ENCODE results near the gene TGFBR1. TPM values are rescaled to one million over a fixed set of nuclear protein-coding genes. Genes with fewer than 3 reads are reported as not detected.

The TGFBR1 gene
- total RNA-seq, 1 experiment from 2014 or later = 17.9 TPM

DNA sequence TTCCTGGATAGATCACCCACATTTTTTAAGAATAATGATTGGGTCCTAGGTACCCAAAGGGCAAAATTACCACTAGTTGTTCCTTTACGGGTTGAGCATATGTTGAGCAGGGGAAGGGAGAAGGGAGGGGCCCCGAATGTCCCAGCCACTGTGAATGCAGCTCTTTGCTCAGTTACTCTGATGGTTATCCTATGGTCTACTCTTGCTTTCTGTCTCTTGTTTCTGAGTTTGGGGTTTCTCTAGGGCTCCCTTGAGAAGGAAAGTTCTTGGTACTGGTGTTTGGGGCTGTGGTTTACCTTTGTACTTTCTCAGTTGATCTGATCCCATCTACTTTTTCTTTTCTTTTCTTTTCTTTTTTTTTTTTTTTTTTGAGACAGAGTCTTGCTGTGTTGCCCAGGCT lies 61.2 kb downstream of the TGFBR1 start:
- no peak overlapping the region for H3K4me3 ChIP-seq (ENCODE audit: low read length)
- H3K9me2 ChIP-seq (replicated peaks; ENCODE audit: insufficient read depth, low read length) = no peaks in the 10 kb centered on the region
- no peaks in the 10 kb centered on the region for H3K27me3 ChIP-seq (ENCODE audit: low read length)
- no peak overlapping the region for H3K4me2 ChIP-seq (ENCODE audit: low read depth, low read length, poor library complexity, severe bottlenecking)
- H3K36me3 ChIP-seq (ENCODE audit: insufficient read depth, low read length) = no peaks in the 10 kb centered on the region
- H3K79me2 ChIP-seq (ENCODE audit: low read length) = no peaks in the 10 kb centered on the region
- no peaks in the 10 kb centered on the region for H3K4me1 ChIP-seq (ENCODE audit: low read length)
- H2AFZ ChIP-seq (ENCODE audit: low read length) = no peak overlapping the region
- H4K20me1 ChIP-seq (ENCODE audit: insufficient read depth, low read depth, low read length) = no peaks in the 10 kb centered on the region
- no peak overlapping the region for H3K27ac ChIP-seq (ENCODE audit: low read length)
- H3K9me3 ChIP-seq (ENCODE audit: low read length) = no peaks in the 10 kb centered on the region
- H3K9ac ChIP-seq (ENCODE audit: low read length) = no peak overlapping the region
- DNase-seq = no peak

DNA sequence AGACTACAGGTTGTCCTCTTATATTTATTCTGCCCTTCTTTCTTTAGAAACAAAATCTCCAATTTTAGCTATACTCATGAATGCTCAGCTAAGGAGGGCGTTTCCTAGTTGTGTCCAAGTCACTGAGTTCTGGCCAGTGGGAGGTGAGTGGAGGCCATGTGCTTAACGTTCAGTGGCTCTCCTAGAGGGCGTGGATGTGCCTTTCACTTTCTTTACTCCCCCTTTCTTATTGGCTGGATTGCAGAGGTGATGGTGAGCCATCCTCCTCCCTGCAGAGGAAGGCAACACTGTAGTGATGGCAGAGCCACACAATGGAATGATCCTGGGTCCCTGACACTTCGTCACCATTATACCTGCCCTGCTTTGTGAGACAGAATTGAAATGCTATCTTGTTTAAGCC lies 62.2 kb downstream of the TGFBR1 start:
- Histone ChIP-seq H3K9ac (ENCODE audit: low read length) (no peak overlapping the region), H3K9me3 (ENCODE audit: low read length) (no peaks in the 10 kb centered on the region), H3K4me1 (ENCODE audit: low read length) (no peaks in the 10 kb centered on the region), H3K4me3 (ENCODE audit: low read length) (no peak overlapping the region), H3K27ac (ENCODE audit: low read length) (no peak overlapping the region), H3K79me2 (ENCODE audit: low read length) (no peaks in the 10 kb centered on the region), H3K27me3 (ENCODE audit: low read length) (no peaks in the 10 kb centered on the region), H2AFZ (ENCODE audit: low read length) (no peak overlapping the region), H3K9me2 (replicated peaks; ENCODE audit: insufficient read depth, low read length) (no peaks in the 10 kb centered on the region), H4K20me1 (ENCODE audit: insufficient read depth, low read depth, low read length) (no peaks in the 10 kb centered on the region), H3K4me2 (ENCODE audit: low read depth, low read length, poor library complexity, severe bottlenecking) (no peak overlapping the region), H3K36me3 (ENCODE audit: insufficient read depth, low read length) (no peaks in the 10 kb centered on the region)
- DNase-seq = peak; percentile 48

DNA sequence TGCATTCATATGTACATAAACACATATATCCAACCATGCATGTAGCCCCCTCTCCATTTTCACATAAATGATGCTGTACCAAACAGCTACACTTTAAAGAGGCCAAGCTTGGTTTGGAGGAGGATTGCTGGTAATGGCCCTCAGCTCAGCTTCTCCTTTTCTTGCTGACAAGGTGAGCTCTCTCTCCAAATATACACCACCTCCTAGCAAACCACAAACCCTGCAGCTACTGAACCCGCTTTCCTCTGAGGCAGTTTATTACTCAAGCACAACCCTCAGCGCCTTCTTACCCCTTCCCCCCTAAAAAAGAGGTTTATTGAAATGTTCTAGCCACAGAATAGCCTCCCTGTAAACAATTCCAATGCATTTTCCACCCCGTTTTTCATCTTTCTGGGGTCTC lies 62.8 kb downstream of the TGFBR1 start:
- Histone ChIP-seq H3K27ac (ENCODE audit: low read length) (no peak overlapping the region), H3K79me2 (ENCODE audit: low read length) (no peaks in the 10 kb centered on the region), H3K9ac (ENCODE audit: low read length) (no peak overlapping the region), H3K4me2 (ENCODE audit: low read depth, low read length, poor library complexity, severe bottlenecking) (no peak overlapping the region), H3K27me3 (ENCODE audit: low read length) (no peaks in the 10 kb centered on the region), H3K9me3 (ENCODE audit: low read length) (no peaks in the 10 kb centered on the region), H2AFZ (ENCODE audit: low read length) (no peak overlapping the region), H3K9me2 (replicated peaks; ENCODE audit: insufficient read depth, low read length) (no peaks in the 10 kb centered on the region), H4K20me1 (ENCODE audit: insufficient read depth, low read depth, low read length) (no peaks in the 10 kb centered on the region), H3K4me3 (ENCODE audit: low read length) (no peak overlapping the region), H3K36me3 (ENCODE audit: insufficient read depth, low read length) (no peaks in the 10 kb centered on the region), H3K4me1 (ENCODE audit: low read length) (no peaks in the 10 kb centered on the region)
- no peak for DNase-seq

DNA sequence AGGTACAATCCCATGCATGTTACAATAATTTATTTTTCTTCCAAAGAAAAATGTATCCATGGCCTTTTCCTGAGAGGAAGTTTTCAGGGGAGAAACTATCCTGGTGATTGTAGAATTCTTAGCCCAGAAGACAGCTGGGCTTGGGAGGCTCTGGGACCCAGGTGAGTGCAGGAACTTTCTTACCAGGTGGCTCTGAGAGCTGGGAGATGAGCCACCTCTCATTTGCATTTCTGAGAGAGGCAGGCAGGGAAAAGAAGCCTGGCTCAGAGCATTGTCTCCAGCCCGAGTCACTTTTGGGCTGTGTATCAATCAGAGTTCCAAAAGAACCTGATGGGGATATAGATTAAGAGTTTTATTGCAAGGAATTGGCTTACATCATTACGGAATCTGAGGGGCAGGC lies 64.2 kb downstream of the TGFBR1 start:
- no peak overlapping the region for H2AFZ ChIP-seq (ENCODE audit: low read length)
- no peak overlapping the region for H3K4me2 ChIP-seq (ENCODE audit: low read depth, low read length, poor library complexity, severe bottlenecking)
- no peaks in the 10 kb centered on the region for H3K9me2 ChIP-seq (replicated peaks; ENCODE audit: insufficient read depth, low read length)
- no peak overlapping the region for H3K4me3 ChIP-seq (ENCODE audit: low read length)
- no peaks in the 10 kb centered on the region for H3K36me3 ChIP-seq (ENCODE audit: insufficient read depth, low read length)
- no peak overlapping the region for H3K27ac ChIP-seq (ENCODE audit: low read length)
- H3K79me2 ChIP-seq (ENCODE audit: low read length) = no peaks in the 10 kb centered on the region
- no peak for DNase-seq
- H3K9ac ChIP-seq (ENCODE audit: low read length) = no peak overlapping the region
- H3K27me3 ChIP-seq (ENCODE audit: low read length) = no peaks in the 10 kb centered on the region
- no peaks in the 10 kb centered on the region for H4K20me1 ChIP-seq (ENCODE audit: insufficient read depth, low read depth, low read length)
- no peaks in the 10 kb centered on the region for H3K4me1 ChIP-seq (ENCODE audit: low read length)
- no peaks in the 10 kb centered on the region for H3K9me3 ChIP-seq (ENCODE audit: low read length)

DNA sequence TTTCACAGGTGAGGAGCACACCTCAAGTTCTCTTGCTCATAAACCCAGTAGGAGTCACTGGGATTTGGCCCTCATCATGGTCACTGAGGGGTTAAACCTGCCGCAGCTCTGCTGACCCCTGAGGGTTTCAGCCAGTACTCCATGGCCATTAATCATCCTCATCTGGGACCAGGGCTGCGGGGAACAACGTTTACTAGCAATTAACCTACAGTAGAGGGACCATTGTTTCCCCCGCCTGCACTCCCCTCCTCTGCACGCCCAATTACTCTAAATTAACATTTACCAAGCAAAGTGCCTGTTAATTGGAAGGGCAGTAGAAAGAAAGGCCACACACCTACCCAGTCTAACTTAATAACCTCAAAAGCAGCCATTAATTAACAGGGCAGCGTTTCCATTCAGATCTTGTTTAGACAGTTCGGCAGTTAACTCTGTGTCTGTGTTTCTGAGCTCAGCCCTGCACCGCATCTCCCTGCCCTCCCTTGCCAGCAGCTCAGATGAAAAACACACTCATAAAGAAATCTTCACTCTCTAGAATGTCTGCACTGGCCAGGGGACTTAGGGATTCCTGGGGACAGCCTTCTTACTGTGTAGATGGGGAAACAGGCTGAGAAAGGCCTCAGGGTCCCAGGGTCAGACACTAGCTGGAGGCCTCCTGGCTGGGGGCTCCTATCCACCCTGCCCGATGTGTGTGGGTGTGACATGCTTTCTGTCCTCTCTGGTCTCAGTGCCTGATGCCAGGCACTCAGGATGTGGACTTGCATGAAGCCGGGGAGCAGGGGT lies 65.3 kb downstream of the TGFBR1 start:
- no peak overlapping the region for H3K4me2 ChIP-seq (ENCODE audit: low read depth, low read length, poor library complexity, severe bottlenecking)
- no peaks in the 10 kb centered on the region for H3K9me2 ChIP-seq (replicated peaks; ENCODE audit: insufficient read depth, low read length)
- DNase-seq = no peak
- no peak overlapping the region for H2AFZ ChIP-seq (ENCODE audit: low read length)
- no peak overlapping the region for H3K27ac ChIP-seq (ENCODE audit: low read length)
- no peaks in the 10 kb centered on the region for H3K79me2 ChIP-seq (ENCODE audit: low read length)
- no peak overlapping the region for H3K4me3 ChIP-seq (ENCODE audit: low read length)
- H3K9me3 ChIP-seq (ENCODE audit: low read length) = no peaks in the 10 kb centered on the region
- H3K4me1 ChIP-seq (ENCODE audit: low read length) = no peaks in the 10 kb centered on the region
- H3K9ac ChIP-seq (ENCODE audit: low read length) = no peak overlapping the region
- no peaks in the 10 kb centered on the region for H3K27me3 ChIP-seq (ENCODE audit: low read length)
- no peaks in the 10 kb centered on the region for H3K36me3 ChIP-seq (ENCODE audit: insufficient read depth, low read length)
- no peaks in the 10 kb centered on the region for H4K20me1 ChIP-seq (ENCODE audit: insufficient read depth, low read depth, low read length)

DNA sequence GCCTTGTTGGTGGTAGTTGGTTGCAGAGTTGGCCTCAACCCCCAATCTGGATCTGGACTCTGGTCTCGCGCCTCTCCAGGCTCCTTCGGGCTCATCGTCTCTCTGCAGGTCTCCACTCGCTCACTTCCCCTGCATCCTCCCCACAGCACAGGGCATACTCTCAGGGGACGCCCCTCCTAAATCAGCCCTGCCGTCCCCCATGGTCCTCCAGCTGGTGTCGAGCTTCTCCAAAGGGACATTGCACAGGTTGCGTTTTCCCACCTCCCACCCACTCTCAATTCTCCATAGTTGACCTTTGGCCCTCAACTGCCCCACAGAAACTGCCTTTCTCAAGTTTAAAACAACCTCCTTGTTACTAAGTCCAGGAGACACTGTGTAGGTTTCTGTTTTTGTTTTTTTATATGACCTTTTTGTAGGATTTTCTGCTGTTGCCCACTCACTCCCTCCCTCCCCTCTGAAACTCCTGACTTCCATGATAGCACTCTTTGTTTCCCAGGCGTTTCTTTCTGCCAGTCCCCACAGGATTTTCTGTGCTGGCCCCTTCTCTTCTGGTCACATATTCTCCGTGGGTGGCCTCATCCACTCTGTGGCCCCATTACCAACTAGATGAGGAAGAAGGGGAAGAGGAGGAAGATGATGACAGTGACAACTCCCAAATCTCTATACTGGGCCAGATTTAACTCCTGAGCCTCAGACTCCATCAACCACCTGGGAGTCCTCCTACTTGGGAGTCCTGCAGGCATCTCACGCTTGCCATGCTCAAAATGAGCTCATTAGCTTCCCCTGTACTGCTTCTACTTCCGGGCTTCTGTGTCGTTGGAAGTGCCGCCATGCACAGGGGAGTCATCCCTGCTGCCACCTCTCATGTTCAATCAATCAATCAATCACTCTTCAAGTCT lies 66.6 kb downstream of the TGFBR1 start:
- no peaks in the 10 kb centered on the region for H3K36me3 ChIP-seq (ENCODE audit: insufficient read depth, low read length)
- no peaks in the 10 kb centered on the region for H3K79me2 ChIP-seq (ENCODE audit: low read length)
- no peak overlapping the region for H3K27ac ChIP-seq (ENCODE audit: low read length)
- no peaks in the 10 kb centered on the region for H3K27me3 ChIP-seq (ENCODE audit: low read length)
- DNase-seq = no peak
- H3K9ac ChIP-seq (ENCODE audit: low read length) = no peak overlapping the region
- no peak overlapping the region for H3K4me2 ChIP-seq (ENCODE audit: low read depth, low read length, poor library complexity, severe bottlenecking)
- H3K4me1 ChIP-seq (ENCODE audit: low read length) = no peaks in the 10 kb centered on the region
- H3K4me3 ChIP-seq (ENCODE audit: low read length) = no peak overlapping the region
- no peaks in the 10 kb centered on the region for H3K9me2 ChIP-seq (replicated peaks; ENCODE audit: insufficient read depth, low read length)
- H4K20me1 ChIP-seq (ENCODE audit: insufficient read depth, low read depth, low read length) = no peaks in the 10 kb centered on the region
- no peak overlapping the region for H2AFZ ChIP-seq (ENCODE audit: low read length)
- no peaks in the 10 kb centered on the region for H3K9me3 ChIP-seq (ENCODE audit: low read length)

DNA sequence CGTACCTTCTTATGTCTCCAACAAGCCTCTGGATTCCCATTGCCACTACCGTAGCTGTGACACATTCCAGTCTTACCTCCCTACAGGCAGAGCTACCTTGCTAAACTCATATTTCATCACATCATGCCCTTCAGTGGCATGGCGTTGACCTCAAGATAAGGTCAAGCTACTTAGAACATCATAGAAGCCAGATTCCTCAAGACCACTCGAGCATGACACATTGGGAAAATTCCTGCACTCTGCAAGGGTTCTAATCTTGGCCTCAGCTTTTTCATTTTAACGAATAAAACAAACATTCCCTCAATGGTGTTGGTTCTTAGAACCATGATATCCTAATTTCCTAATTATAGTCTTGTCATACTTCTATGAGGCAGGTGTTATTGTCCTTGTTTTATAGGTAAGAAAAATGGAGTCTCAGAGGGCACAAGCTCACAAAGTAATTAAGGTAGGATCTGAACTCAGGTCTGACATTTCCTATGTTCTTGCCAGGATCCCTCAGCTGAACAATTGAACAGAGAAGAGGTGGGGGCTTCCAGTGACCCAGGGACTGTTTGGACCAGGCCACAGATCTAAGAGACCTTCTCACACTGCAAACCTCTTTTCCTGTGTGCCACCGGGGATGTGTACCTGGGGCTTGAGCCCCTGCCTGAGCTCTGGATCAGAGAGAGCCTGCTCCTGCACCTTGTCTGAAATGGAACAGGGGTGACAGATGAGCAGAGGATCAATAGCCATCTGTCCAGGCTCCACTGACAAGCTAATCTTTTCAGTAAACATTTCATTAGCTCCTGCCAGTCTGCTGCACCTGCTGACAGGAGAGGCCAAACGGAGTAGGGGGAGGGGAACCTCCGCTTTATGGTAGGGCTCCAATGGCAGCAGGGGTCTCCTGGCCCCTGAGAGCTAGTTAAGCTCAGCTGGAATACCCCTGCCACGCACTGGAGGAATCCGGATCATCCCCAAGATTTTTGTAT lies 67.5 kb downstream of the TGFBR1 start:
- H3K79me2 ChIP-seq (ENCODE audit: low read length) = no peaks in the 10 kb centered on the region
- no peak overlapping the region for H2AFZ ChIP-seq (ENCODE audit: low read length)
- H3K27me3 ChIP-seq (ENCODE audit: low read length) = no peaks in the 10 kb centered on the region
- no peaks in the 10 kb centered on the region for H3K9me2 ChIP-seq (replicated peaks; ENCODE audit: insufficient read depth, low read length)
- no peaks in the 10 kb centered on the region for H3K4me1 ChIP-seq (ENCODE audit: low read length)
- no peak for DNase-seq
- no peak overlapping the region for H3K4me3 ChIP-seq (ENCODE audit: low read length)
- no peaks in the 10 kb centered on the region for H4K20me1 ChIP-seq (ENCODE audit: insufficient read depth, low read depth, low read length)
- no peaks in the 10 kb centered on the region for H3K9me3 ChIP-seq (ENCODE audit: low read length)
- no peak overlapping the region for H3K4me2 ChIP-seq (ENCODE audit: low read depth, low read length, poor library complexity, severe bottlenecking)
- H3K9ac ChIP-seq (ENCODE audit: low read length) = no peak overlapping the region
- no peaks in the 10 kb centered on the region for H3K36me3 ChIP-seq (ENCODE audit: insufficient read depth, low read length)
- H3K27ac ChIP-seq (ENCODE audit: low read length) = no peak overlapping the region
